ENCODE data around the gene PRDM12. TPM values are rescaled to one million over a fixed set of nuclear protein-coding genes. Genes with fewer than 3 reads are reported as not detected.

Gene PRDM12
- total and polyA plus RNA-seq, 2 donors (not counting 1 experiment from before 2014, with no cell fraction given) = not detected

- intact Hi-C loops (cut with micrococcal nuclease) = no loop called here
- WGBS (ENCODE audit: insufficient coverage) = 29% methylated on average over 44 of the region's 52 CpGs
- no peak overlapping the region for H2AFZ ChIP-seq (ENCODE audit: insufficient read depth, low read depth, low read length, poor library complexity, severe bottlenecking)
- Mint-ChIP-seq H3K27ac (no peak overlapping the region), H3K4me1 (peaks cover 22% of the 10 kb centered on the region), H3K4me3 (no peak overlapping the region), H3K27me3 (peaks cover 52% of the 10 kb centered on the region), H3K9me3 (ENCODE audit: insufficient read depth) (no peaks in the 10 kb centered on the region)
- no peaks in the 10 kb centered on the region for H3K36me3 ChIP-seq (replicated peaks in 1 of 2; ENCODE audit: control extremely low read depth in 1 of 2, control insufficient read depth in 1 of 2, extremely low read depth in 1 of 2, insufficient read depth in 2 of 2, low read length in 1 of 2)
- no peak overlapping the region for H3K27ac ChIP-seq (ENCODE audit: low read length in 2 of 2)
- POLR2A ChIA-PET = no interaction called here
- TF ChIP-seq CTCF (IDR thresholded peaks at IDR 0.05) = no peak
- TF ChIP-seq EZH2 (IDR thresholded peaks at IDR 0.05; ENCODE audit: borderline replicate concordance, insufficient read depth, low read depth, low read length, poor library complexity, severe bottlenecking) = no peak
- CTCF ChIA-PET = no interaction called here
- peak overlapping the region; percentile 75 for H3K4me2 ChIP-seq (replicated peaks; ENCODE audit: low read depth, low read length, poor library complexity, severe bottlenecking)
- no peak overlapping the region for H3K9ac ChIP-seq (ENCODE audit: low read length)
- peaks cover 0 to 24% (median 0%) of the 10 kb centered on the region in 3 donors for H3K9me3 ChIP-seq (ENCODE audit: control extremely low read depth in 1 of 3, control insufficient read depth in 2 of 3, insufficient read depth in 1 of 3, low read length in 2 of 3)
- no peaks in the 10 kb centered on the region for H3K79me2 ChIP-seq (ENCODE audit: control insufficient read depth, insufficient read depth, low read length)
- peaks cover 41 to 42% of the 10 kb centered on the region in 2 donors for H3K4me1 ChIP-seq (ENCODE audit: control insufficient read depth in 2 of 2, insufficient read depth in 2 of 2, low read length in 2 of 2)
- H4K20me1 ChIP-seq (ENCODE audit: control insufficient read depth, insufficient read depth, low read length, poor library complexity, severe bottlenecking) = no peaks in the 10 kb centered on the region
- DNase-seq = peak; percentile 16
- H3K27me3 ChIP-seq (replicated peaks in 1 of 4; ENCODE audit: control extremely low read depth in 1 of 4, control insufficient read depth in 3 of 4, insufficient read depth in 4 of 4, low read length in 3 of 4) = peaks cover 0 to 69% (median 33%) of the 10 kb centered on the region in 4 experiments
- H3K4me3 ChIP-seq (ENCODE audit: control extremely low read depth in 1 of 5, extremely low read depth in 1 of 5, insufficient read depth in 1 of 5, low read depth in 2 of 5, low read length in 4 of 5) = no peak overlapping the region
- no peak for ATAC-seq (ENCODE audit: low read depth)
Observed at GRCh38 chr9:130658893-130659698, 5.3 kb upstream of the PRDM12 start.

GRCh38 chr9:130659699-130660248, 4.6 kb upstream of the PRDM12 start:
- DNase-seq = peak; percentile 23
- Histone ChIP-seq H3K27ac (ENCODE audit: low read length in 2 of 2) (no peak overlapping the region), H3K9me3 (ENCODE audit: control extremely low read depth in 1 of 3, control insufficient read depth in 2 of 3, insufficient read depth in 1 of 3, low read length in 2 of 3) (peaks cover 0 to 26% (median 0%) of the 10 kb centered on the region in 3 donors), H2AFZ (ENCODE audit: insufficient read depth, low read depth, low read length, poor library complexity, severe bottlenecking) (no peak overlapping the region), H3K4me3 (ENCODE audit: control extremely low read depth in 1 of 5, extremely low read depth in 1 of 5, insufficient read depth in 1 of 5, low read depth in 2 of 5, low read length in 4 of 5) (no peak overlapping the region), H3K79me2 (ENCODE audit: control insufficient read depth, insufficient read depth, low read length) (no peaks in the 10 kb centered on the region), H3K27me3 (replicated peaks in 1 of 4; ENCODE audit: control extremely low read depth in 1 of 4, control insufficient read depth in 3 of 4, insufficient read depth in 4 of 4, low read length in 3 of 4) (peaks cover 0 to 73% (median 36%) of the 10 kb centered on the region in 4 experiments), H3K4me1 (ENCODE audit: control insufficient read depth in 2 of 2, insufficient read depth in 2 of 2, low read length in 2 of 2) (peaks cover 48 to 49% of the 10 kb centered on the region in 2 donors), H4K20me1 (ENCODE audit: control insufficient read depth, insufficient read depth, low read length, poor library complexity, severe bottlenecking) (no peaks in the 10 kb centered on the region), H3K9ac (ENCODE audit: low read length) (no peak overlapping the region), H3K4me2 (replicated peaks; ENCODE audit: low read depth, low read length, poor library complexity, severe bottlenecking) (peak overlapping the region; percentile 75), H3K36me3 (replicated peaks in 1 of 2; ENCODE audit: control extremely low read depth in 1 of 2, control insufficient read depth in 1 of 2, extremely low read depth in 1 of 2, insufficient read depth in 2 of 2, low read length in 1 of 2) (no peaks in the 10 kb centered on the region)
- H3K27ac Mint-ChIP-seq = no peak overlapping the region
- ChIA-PET POLR2A (no interaction called here), CTCF (no interaction called here)
- no peak for ATAC-seq (ENCODE audit: low read depth)
- WGBS (ENCODE audit: insufficient coverage) = 6% methylated on average over 58 of the region's 58 CpGs
- H3K27me3 Mint-ChIP-seq = peaks cover 55% of the 10 kb centered on the region
- peaks cover 23% of the 10 kb centered on the region for H3K4me1 Mint-ChIP-seq
- intact Hi-C loops (cut with micrococcal nuclease) = no loop called here
- no peaks in the 10 kb centered on the region for H3K9me3 Mint-ChIP-seq (ENCODE audit: insufficient read depth)
- TF ChIP-seq EZH2 (IDR thresholded peaks at IDR 0.05; ENCODE audit: borderline replicate concordance, insufficient read depth, low read depth, low read length, poor library complexity, severe bottlenecking) (no peak), CTCF (IDR thresholded peaks at IDR 0.05) (no peak)
- H3K4me3 Mint-ChIP-seq = peak overlapping the region; percentile 65
